GM19455 (cell line): Measurements from ENCODE around the gene PTGR3.

Experiments used
- ATAC-seq: cut with Tn5 transposase; IDR thresholded peaks from one replicate; pipeline ENCODE4 v1.9.1; 2021; ENCODE audit not compliant: unreplicated experiment

The PTGR3 gene

DNA sequence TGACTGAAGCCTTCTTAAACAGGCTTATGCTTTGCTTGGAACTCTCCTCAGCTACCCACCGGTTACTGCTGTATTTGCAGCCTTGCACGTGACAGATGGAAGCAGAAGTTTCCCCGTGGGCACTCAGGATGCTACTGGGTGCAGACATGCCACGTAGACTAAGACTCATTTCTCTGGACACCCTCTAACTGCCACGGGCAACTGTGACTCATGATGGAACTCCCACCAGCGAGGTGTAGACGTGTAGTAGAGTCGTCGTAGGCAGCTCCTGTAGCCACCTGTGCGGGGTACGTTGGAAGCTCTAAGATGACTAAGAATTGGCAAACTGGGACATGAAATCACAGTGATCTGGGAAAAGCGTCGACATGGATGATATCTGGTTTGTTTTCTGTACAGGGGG lies 29.2 kb upstream of the PTGR3 start:
- no peak for ATAC-seq

DNA sequence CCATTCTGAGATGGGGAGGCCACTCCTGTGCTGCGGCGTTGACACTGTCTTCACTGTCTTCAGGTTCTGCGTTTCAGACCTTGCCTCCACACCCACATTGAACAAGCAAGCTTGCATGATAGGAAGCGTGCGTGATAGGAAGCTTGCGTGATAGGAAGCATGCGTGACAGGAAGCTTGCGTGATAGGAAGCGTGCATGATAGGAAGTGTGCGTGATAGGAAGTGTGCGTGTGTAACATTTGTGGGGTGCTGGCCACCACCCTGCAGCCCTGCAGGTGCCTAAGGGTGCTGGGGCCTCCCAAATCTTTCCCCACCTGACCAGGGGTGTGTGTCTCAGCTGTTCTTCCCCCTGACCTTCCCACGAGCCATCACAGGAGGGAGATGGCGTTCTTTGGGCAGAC lies 27.0 kb upstream of the PTGR3 start:
- no peak for ATAC-seq

- ATAC-seq: no peak
Measured at GRCh38 chr18:75234901-75235300, 26.0 kb upstream of the PTGR3 start.

DNA sequence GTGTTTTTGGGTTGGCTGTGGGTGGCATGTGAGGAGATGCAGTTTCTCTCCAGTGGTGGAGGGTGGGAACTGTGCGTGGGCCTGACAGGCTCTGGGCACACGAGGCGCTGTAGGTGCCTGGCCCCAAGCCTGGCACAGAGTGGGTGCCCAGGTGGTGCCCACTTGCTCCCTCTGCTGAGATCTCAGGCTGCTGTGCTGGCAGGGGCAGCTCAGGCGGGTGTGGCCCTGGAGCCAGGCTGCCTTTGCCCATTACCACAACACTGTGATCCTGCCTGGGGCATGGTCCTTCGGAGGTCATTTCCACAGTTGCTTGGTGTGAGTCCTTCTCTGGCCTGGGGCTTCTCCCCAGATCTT lies 22.1 kb upstream of the PTGR3 start:
- no peak for ATAC-seq

DNA sequence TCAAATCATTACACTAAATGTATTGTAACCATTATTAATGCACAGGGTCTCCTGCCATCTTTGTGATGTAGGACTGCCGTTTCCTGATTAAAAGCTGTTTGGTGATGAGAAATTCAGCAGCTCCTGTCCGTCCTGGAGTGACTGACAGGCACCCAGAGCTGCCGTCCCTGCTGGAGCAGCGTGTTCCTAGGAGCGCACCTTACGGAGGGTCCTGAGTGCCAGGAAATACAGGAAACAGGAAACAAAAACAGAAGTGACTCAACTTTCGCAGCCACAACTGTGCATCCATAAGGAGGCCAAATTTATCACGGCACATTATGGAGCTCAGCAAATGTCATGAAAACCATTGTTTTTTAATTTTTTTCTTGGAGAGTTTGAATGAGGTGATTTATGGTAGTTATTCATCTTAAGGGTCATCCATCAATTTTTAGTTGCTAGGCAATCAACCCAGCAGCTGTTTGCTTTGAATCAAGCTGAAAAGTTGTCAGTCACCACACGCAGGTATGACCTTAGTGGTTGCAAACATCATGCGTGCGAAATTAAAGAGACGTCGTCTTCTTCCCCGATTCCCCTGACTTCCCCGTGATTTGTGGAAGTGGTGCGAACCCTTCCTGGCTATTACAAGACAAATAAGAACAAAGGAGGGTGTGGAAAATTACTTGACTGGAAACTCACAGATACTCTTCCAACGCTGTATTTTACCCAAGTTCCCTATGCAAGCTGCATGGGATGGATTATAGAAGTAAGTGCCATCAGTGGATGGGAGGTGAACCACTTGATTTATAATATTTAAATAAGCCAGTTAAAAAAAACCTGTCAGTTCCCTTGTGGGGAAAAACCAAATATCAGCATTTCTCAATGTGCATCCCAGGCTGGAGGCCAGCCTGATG lies 21.5 kb upstream of the PTGR3 start:
- no peak for ATAC-seq

GRCh38 chr18:75229437-75229836 lies 20.5 kb upstream of the PTGR3 start:
- no peak for ATAC-seq

GRCh38 chr18:75228967-75229366 lies 20.0 kb upstream of the PTGR3 start:
- ATAC-seq: no peak

- ATAC-seq: no peak
Measured at GRCh38 chr18:75227535-75228296, 18.8 kb upstream of the PTGR3 start.

DNA sequence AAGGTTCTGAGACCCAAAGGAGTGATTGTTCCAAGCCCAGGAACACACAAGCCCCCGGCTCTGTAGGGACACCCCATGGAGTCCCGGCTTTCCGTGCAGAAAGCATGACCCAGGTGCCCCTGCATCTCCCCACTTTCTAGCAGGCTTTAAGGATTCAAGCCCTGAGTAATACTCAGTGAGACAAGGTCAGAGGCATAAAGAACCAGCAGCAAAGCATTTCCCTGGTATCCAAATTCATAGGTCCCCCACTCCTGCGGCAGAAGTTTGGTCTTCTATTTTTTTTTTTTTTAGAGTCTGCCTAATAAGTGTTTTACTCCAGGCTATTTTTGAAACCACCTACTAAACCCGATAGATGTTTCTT lies 18.0 kb upstream of the PTGR3 start:
- no peak for ATAC-seq

GRCh38 chr18:75226286-75226955 lies 17.5 kb upstream of the PTGR3 start:
- no peak for ATAC-seq

DNA sequence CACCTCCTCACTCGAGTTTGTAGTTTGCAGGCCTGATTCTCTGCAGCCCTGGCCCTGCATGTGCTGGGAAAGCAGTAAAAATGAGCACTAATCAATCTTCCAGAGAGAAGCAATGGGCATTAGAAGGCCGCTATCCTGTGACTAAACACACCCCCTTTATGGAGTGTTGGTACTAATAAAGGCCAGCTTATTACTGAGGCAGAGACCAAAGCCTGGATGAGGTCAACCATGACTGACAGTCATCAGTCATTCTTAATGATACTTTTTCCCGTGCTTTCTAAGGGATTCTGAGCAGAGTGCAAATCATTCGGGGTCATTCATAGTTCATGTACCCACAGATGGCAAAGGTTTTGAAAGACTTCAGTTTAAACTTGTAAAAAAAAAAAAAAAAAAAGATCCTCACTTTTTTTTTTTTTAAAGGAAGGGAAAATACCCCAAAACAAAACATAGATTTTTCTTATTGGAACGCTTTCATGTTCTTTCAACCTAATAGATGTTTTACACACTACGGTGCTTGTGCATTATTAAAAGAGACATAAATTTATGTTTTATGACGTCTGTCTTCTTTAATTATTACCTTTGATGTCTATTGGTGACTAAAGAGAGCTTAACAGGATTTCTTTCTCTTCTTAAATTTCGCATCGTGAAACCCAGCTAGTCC lies 14.9 kb upstream of the PTGR3 start:
- ATAC-seq: no peak

- no peak for ATAC-seq
Measured at GRCh38 chr18:75222407-75222806, 13.5 kb upstream of the PTGR3 start.

DNA sequence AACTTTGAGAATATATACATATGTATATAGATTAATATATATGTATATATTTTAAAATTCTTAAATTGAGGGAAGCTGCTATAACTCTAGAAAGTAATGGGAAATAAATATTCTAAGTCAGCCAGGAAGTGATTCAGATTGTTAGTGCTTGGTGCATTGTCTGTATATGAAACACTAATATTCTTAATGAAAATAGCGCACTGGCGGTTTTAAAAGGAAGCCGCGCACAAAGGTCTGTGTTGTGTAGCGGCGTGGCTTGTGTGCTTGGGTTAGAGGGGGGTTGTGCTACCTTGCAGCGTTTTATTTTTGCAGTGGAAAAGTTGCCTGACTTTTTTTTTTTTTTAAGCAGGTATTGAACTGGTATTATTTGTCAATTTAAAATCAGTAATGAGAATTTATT lies 13.0 kb upstream of the PTGR3 start:
- ATAC-seq: no peak

- ATAC-seq: no peak
Measured at GRCh38 chr18:75221397-75221796, 12.5 kb upstream of the PTGR3 start.

- no peak for ATAC-seq
Measured at GRCh38 chr18:75220551-75221355, 11.8 kb upstream of the PTGR3 start.

DNA sequence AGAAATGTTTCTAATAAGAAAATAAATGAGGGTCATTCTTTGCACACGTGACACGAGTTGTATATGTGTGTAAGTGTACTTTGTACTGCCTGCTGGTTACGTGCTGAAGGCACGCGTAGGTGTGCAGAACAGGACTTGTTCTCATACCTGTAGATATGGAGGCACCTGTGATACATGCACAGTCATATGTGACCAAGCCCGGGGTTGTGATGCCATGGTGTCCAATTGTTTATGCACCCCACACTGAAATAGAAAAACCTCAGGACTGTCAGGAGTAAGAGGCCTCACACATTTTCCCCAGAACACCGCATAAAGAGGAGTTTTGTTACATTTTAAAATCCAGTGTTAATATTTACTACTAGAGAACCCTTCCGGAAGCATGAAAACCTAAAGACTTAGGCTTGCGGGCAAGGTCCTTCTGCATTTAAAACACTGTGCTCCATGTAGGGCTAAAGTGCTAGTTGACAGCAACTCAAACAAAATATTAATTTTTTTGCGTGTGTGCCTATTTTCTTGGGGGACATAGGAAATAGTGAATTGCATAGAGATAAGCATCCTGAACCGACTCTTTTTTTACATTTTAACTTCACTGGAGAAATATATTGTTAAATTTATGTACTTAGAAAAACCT lies 10.9 kb upstream of the PTGR3 start:
- ATAC-seq: no peak

GRCh38 chr18:75218065-75218923 lies 9.4 kb upstream of the PTGR3 start:
- ATAC-seq: no peak

GRCh38 chr18:75216911-75217689 lies 8.2 kb upstream of the PTGR3 start:
- no peak for ATAC-seq
